Prostate gland (tissue), 2 donors: ENCODE results near the gene FAM43B. TPM values are rescaled to one million over a fixed set of nuclear protein-coding genes. Genes with fewer than 3 reads are reported as not detected.

ENCODE experiments used
- DNase-seq: peaks from one replicate; pipeline ENCODE4 v3.0.0-alpha.2; 2019; ENCODE audit warnings: low spot score
- H3K27ac ChIP-seq, 2 donors: fragments of 200-600 bp; sonication (generic); 2 replicates each; pipeline ENCODE4 v1.5.1; 2017 to 2019
- H3K27me3 ChIP-seq: fragments of 200-600 bp; sonication (generic); replicated peaks from 2 replicates; pipeline ENCODE4 v1.5.1; 2019; ENCODE audit not compliant: insufficient read depth
- H3K36me3 ChIP-seq, 2 donors: fragments of 200-600 bp; sonication (generic); 1 replicate in 1 of 2; 2 replicates in 1 of 2; pipeline versions ENCODE4 v1.5.1 to v1.8.1; 2017 to 2019
- H3K4me1 ChIP-seq: fragments of 200-600 bp; sonication (generic); replicated peaks from 2 replicates; pipeline ENCODE4 v1.5.1; 2019
- H3K4me3 ChIP-seq, 2 donors: fragments of 200-600 bp; sonication (generic); 2 replicates each; pipeline ENCODE4 v1.5.1; 2017 to 2019
- H3K9me3 ChIP-seq: fragments of 200-600 bp; sonication (generic); 2 replicates; pipeline ENCODE4 v1.5.1; 2017
- POLR2A ChIP-seq: fragments of 450-650 bp; IDR thresholded peaks from one replicate; pipeline ENCODE4 v1.6.1; 2016; ENCODE audit warnings: antibody characterized with exemption, mild to moderate bottlenecking
- POLR2AphosphoS5 ChIP-seq: sonication (generic); formaldehyde crosslinking; IDR thresholded peaks from one replicate; pipeline ENCODE4 v1.6.1; 2017; ENCODE audit warnings: antibody characterized with exemption
- whole genome bisulfite sequencing: methylation state at CpG from one replicate; pipeline ENCODE4 v1.1.5; 2018; 5-methylcytosine and 5-hydroxymethylcytosine counted together
- intact Hi-C: fragments of 100-400 bp; cut with DNase I; formaldehyde crosslinking; loops from one replicate; pipeline ENCODE4 v1.14.2; 2022
- total RNA-seq, 2 donors: library from RNA; depleted of rRNA; stranded (reverse); fragments of >200 nt; gene quantifications; one replicate each; pipeline ENCODE4 v1.1.0, GENCODE V29; 2016
- TF ChIP-seq, protein P1 (sequence below), 4 experiments: fragments of 200-600 bp in 2 of 4; fragments of 450-650 bp in 2 of 4; sonication (generic) in 2 of 4; IDR thresholded peaks; 1 replicate in 3 of 4; 2 replicates in 1 of 4; pipeline ENCODE4 v1.5.1; 2016 to 2019; ENCODE audit warnings: antibody characterized with exemption in 4 of 4, mild to moderate bottlenecking in 2 of 4, moderate library complexity in 2 of 4

The FAM43B gene
- total RNA-seq, 2 donors from 2014 or later = 0.68 to 0.85 TPM

GRCh38 chr1:20602851-20603450 lies 50.6 kb downstream of the FAM43B start:
- no peaks in the 10 kb centered on the region for H3K4me1 ChIP-seq
- H3K27me3 ChIP-seq = no peaks in the 10 kb centered on the region
- no peak overlapping the region for H3K4me3 ChIP-seq
- no peaks in the 10 kb centered on the region for H3K9me3 ChIP-seq
- no peaks in the 10 kb centered on the region for H3K36me3 ChIP-seq
- intact Hi-C loops = no loop called here
- TF ChIP-seq POLR2AphosphoS5 = no peak
- TF ChIP-seq, protein P1, sequence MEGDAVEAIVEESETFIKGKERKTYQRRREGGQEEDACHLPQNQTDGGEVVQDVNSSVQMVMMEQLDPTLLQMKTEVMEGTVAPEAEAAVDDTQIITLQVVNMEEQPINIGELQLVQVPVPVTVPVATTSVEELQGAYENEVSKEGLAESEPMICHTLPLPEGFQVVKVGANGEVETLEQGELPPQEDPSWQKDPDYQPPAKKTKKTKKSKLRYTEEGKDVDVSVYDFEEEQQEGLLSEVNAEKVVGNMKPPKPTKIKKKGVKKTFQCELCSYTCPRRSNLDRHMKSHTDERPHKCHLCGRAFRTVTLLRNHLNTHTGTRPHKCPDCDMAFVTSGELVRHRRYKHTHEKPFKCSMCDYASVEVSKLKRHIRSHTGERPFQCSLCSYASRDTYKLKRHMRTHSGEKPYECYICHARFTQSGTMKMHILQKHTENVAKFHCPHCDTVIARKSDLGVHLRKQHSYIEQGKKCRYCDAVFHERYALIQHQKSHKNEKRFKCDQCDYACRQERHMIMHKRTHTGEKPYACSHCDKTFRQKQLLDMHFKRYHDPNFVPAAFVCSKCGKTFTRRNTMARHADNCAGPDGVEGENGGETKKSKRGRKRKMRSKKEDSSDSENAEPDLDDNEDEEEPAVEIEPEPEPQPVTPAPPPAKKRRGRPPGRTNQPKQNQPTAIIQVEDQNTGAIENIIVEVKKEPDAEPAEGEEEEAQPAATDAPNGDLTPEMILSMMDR (IDR thresholded peaks at IDR 0.05) = no peak
- no peak for TF ChIP-seq POLR2A
- no peak overlapping the region for H3K27ac ChIP-seq
- WGBS = 94% methylated on average over 4 of the region's 4 CpGs
- DNase-seq = no peak

DNA sequence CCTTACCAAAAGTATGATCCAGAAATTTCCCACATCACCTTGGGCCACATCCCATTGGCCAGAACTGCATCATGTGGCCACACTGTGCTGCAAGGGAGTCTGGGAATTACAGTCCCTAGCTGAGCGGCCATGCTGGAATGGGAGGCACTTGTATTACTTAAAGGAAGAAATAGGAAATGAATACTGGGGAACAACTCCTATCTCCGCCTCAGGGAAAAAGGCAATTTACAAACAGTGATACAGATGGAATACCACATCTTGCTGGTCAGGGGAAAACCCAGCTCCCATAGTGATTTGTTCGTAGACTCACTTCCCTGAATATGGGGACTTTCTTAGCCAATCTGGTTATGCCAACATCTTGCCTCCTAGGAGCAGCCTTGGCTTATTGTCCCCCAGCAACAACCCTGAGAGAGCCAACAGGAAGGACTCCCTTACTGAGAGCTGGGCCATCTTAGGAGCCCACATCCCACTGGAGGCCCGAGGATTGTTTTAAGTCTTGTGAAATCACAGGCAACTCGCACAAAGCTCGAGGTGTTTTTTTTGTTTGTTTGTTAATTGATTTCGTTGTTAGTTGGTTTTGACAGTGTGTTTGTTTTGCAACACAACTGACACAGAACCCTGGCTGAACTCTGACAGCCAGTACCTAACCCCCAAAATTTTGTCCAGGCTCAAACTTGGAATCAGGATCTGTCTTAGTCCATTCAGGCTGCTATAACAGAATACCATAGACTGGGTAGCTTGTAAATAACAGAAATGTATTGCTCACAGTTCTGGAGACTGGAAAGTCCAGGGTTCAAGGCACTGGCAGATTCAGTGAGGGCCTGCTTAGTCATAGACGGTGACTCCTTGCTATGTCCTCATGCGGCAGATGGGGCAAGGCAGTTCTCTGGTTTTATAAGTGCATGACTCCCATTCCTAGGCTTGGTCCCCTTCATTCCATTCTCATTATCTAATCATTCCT lies 51.4 kb downstream of the FAM43B start:
- Histone ChIP-seq H3K9me3 (no peaks in the 10 kb centered on the region), H3K4me1 (no peaks in the 10 kb centered on the region), H3K36me3 (no peaks in the 10 kb centered on the region), H3K4me3 (no peak overlapping the region), H3K27ac (no peak overlapping the region), H3K27me3 (no peaks in the 10 kb centered on the region)
- intact Hi-C loops = no loop called here
- 87% methylated on average over 9 of the region's 9 CpGs for WGBS
- no peak for DNase-seq
- TF ChIP-seq POLR2AphosphoS5 (no peak), POLR2A (no peak)
- TF ChIP-seq, protein P1 (IDR thresholded peaks at IDR 0.05) = no peak

Other genes with a start within 250 kb of the FAM43B start
- gene CAMK2N1, start 66.4 kb upstream of the FAM43B start, total RNA-seq = 10 to 100 TPM; 12.7 to 17.4 TPM
- 10 to 100 TPM; 30.0 to 37.0 TPM for gene MUL1, start 44.4 kb upstream of the FAM43B start, total RNA-seq
- gene CDA, start 36.5 kb downstream of the FAM43B start, total RNA-seq = under 1 TPM in 1 of 2 donors, not detected in 1; 0.59 TPM
- gene PINK1, start 80.9 kb downstream of the FAM43B start, total RNA-seq = 100 to 1,000 TPM; 115 to 136 TPM
- 100 to 1,000 TPM; 223 to 264 TPM for gene DDOST, start 108.8 kb downstream of the FAM43B start, total RNA-seq
- 10 to 100 TPM in 1 of 2 donors, 1 to 10 TPM in 1; 1.6 to 12.6 TPM for gene KIF17, start 165.4 kb downstream of the FAM43B start, total RNA-seq
- 1 to 10 TPM in 1 of 2 donors, not detected in 1; 2.2 TPM for gene SH2D5, start 180.1 kb downstream of the FAM43B start, total RNA-seq
- gene HP1BP3, start 234.7 kb downstream of the FAM43B start, total RNA-seq = 100 to 1,000 TPM; 156 to 252 TPM